Measurements from ENCODE around the gene SNX15.

GRCh38 chr11:65078151-65078550 is 50.9 kb downstream of the SNX15 start:
- TF ChIP-seq POLR2A (IDR thresholded peaks at IDR 0.05) = no peak
- TF ChIP-seq, protein P1, sequence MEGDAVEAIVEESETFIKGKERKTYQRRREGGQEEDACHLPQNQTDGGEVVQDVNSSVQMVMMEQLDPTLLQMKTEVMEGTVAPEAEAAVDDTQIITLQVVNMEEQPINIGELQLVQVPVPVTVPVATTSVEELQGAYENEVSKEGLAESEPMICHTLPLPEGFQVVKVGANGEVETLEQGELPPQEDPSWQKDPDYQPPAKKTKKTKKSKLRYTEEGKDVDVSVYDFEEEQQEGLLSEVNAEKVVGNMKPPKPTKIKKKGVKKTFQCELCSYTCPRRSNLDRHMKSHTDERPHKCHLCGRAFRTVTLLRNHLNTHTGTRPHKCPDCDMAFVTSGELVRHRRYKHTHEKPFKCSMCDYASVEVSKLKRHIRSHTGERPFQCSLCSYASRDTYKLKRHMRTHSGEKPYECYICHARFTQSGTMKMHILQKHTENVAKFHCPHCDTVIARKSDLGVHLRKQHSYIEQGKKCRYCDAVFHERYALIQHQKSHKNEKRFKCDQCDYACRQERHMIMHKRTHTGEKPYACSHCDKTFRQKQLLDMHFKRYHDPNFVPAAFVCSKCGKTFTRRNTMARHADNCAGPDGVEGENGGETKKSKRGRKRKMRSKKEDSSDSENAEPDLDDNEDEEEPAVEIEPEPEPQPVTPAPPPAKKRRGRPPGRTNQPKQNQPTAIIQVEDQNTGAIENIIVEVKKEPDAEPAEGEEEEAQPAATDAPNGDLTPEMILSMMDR (IDR thresholded peaks at IDR 0.05) = peak; percentile 23 to 55 (median 51)

All from testis (tissue), 2 donors.